HG03108 (cell line): ENCODE results near the gene TMEM181.
"Not testable (repeated sequence)": the region's sequence is repeated elsewhere in the genome, so short reads cannot be mapped to it uniquely, and the experiment has no call there.

Experiments
- ATAC-seq: cut with Tn5 transposase; IDR thresholded peaks from one replicate; pipeline ENCODE4 v1.9.1; 2021; ENCODE audit warnings: moderate library complexity; ENCODE audit not compliant: unreplicated experiment

Gene TMEM181

GRCh38 chr6:158655569-158656450 is 95.9 kb downstream of the TMEM181 start:
- no peak for ATAC-seq

- not testable (repeated sequence) for ATAC-seq
Observed at GRCh38 chr6:158656986-158657385, 97.1 kb downstream of the TMEM181 start.

- ATAC-seq: no peak
Observed at GRCh38 chr6:158660333-158660754, 100.5 kb downstream of the TMEM181 start.

GRCh38 chr6:158661156-158661685 is 101.3 kb downstream of the TMEM181 start:
- ATAC-seq: no peak

- no peak for ATAC-seq
Observed at GRCh38 chr6:158662607-158662953, 102.7 kb downstream of the TMEM181 start.

- ATAC-seq: no peak
Observed at GRCh38 chr6:158662954-158663624, 103.2 kb downstream of the TMEM181 start.

- ATAC-seq: no peak
Observed at GRCh38 chr6:158663625-158664165, 103.8 kb downstream of the TMEM181 start.

- no peak for ATAC-seq
Observed at GRCh38 chr6:158665332-158665731, 105.4 kb downstream of the TMEM181 start.

GRCh38 chr6:158666628-158667359 is 106.9 kb downstream of the TMEM181 start:
- no peak for ATAC-seq

- no peak for ATAC-seq
Observed at GRCh38 chr6:158667360-158667981, 107.6 kb downstream of the TMEM181 start.

GRCh38 chr6:158668707-158669103 is 108.8 kb downstream of the TMEM181 start:
- ATAC-seq: no peak

- ATAC-seq: no peak
Observed at GRCh38 chr6:158669145-158670035, 109.5 kb downstream of the TMEM181 start.

- ATAC-seq: not testable (repeated sequence)
Observed at GRCh38 chr6:158672119-158672518, 112.2 kb downstream of the TMEM181 start.

GRCh38 chr6:158672726-158673125 is 112.8 kb downstream of the TMEM181 start:
- ATAC-seq: no peak

- ATAC-seq: no peak
Observed at GRCh38 chr6:158674342-158675131, 114.6 kb downstream of the TMEM181 start.

GRCh38 chr6:158677094-158677493 is 117.2 kb downstream of the TMEM181 start:
- ATAC-seq: not testable (repeated sequence)

- no peak for ATAC-seq
Observed at GRCh38 chr6:158677906-158678578, 118.2 kb downstream of the TMEM181 start.

- ATAC-seq: no peak
Observed at GRCh38 chr6:158680015-158680414, 120.1 kb downstream of the TMEM181 start.
